Body of pancreas (tissue), 4 donors: Measurements from ENCODE around the gene STPG4. TPM values are rescaled to one million over a fixed set of nuclear protein-coding genes. Genes with fewer than 3 reads are reported as not detected.
"Not testable (repeated sequence)": the region's sequence is repeated elsewhere in the genome, so short reads cannot be mapped to it uniquely, and the experiment has no call there.

Experiments used
- ATAC-seq: fragments of 150-250 bp; one replicate; pipeline ENCODE4 v1.9.1; 2016
- DNase-seq, 4 donors: peaks; one replicate each; pipeline ENCODE4 v3.0.0-alpha.2; 2019
- H3K27ac ChIP-seq, 4 donors: fragments of 200-600 bp; sonication (generic); 1 replicate in 3 of 4; 2 replicates in 1 of 4; pipeline versions ENCODE4 v1.5.1 to v1.6.1; 2016 to 2019; ENCODE audit warnings: mild to moderate bottlenecking in 1 of 4, mixed read lengths in 1 of 4, moderate library complexity in 1 of 4
- H3K27me3 ChIP-seq, 2 donors: fragments of 200-600 bp; sonication (generic); one replicate each; pipeline ENCODE4 v1.6.0; 2016; ENCODE audit warnings: mild to moderate bottlenecking in 1 of 2
- H3K36me3 ChIP-seq, 2 donors: fragments of 200-600 bp; sonication (generic); replicated peaks in 1 of 2; 2 replicates each; pipeline ENCODE4 v1.5.1; 2016; ENCODE audit warnings: low read depth in 2 of 2; ENCODE audit not compliant: insufficient read depth in 1 of 2
- H3K4me1 ChIP-seq: fragments of 200-600 bp; sonication (generic); one replicate; pipeline ENCODE4 v1.6.0; 2016
- H3K4me3 ChIP-seq, 2 donors: fragments of 200-600 bp; sonication (generic); 1 replicate in 1 of 2; 2 replicates in 1 of 2; pipeline ENCODE4 v1.5.1; 2016 to 2019
- H3K9me3 ChIP-seq, 3 donors: fragments of 200-600 bp; sonication (generic); 1 replicate in 2 of 3; 2 replicates in 1 of 3; pipeline ENCODE4 v1.5.1; 2016
- POLR2A ChIP-seq, 3 donors: fragments of 450-650 bp; IDR thresholded peaks; one replicate each; pipeline ENCODE4 v1.6.1; 2016; ENCODE audit warnings: antibody characterized with exemption in 3 of 3, mild to moderate bottlenecking in 2 of 3
- WGBS, 2 donors: methylation state at CpG; one replicate each; pipeline ENCODE4 v1.1.5; 2017; 5-methylcytosine and 5-hydroxymethylcytosine counted together
- intact Hi-C: fragments of 100-400 bp; cut with DNase I; formaldehyde crosslinking; loops from one replicate; pipeline ENCODE4 v1.15.1; 2023
- total RNA-seq, 2 donors: library from RNA; depleted of rRNA; stranded (reverse); fragments of >200 nt; gene quantifications; one replicate each; pipeline ENCODE4 v1.1.0, GENCODE V29; 2016
- TF ChIP-seq, protein P1 (sequence below), 7 experiments: fragments of 450-650 bp in 4 of 7; fragments of 200-600 bp in 3 of 7; sonication (generic) in 3 of 7; IDR thresholded peaks; one replicate each; pipeline ENCODE4 v1.5.1; 2016 to 2019; ENCODE audit warnings: antibody characterized with exemption in 7 of 7

Gene STPG4
- total RNA-seq, 2 donors from 2014 or later: not detected

DNA sequence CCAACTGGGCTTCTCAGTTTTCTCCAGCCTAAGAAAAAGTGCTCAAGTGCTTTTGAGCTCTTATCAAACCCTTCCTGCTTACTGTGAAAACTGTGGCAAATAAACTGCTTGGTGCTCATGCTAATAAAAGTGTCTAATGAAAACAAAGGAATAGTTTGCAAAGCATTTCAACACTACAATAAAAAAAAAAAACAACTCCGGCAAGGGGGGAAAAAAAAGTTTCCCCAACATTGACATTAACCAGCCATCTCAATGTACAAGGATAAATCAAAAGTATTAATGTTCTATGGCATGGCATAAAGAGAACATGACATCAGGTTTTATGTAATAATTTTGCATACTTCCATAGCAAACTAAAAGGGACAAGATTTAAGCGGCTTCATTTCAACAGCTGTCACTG, 14.7 kb upstream of the STPG4 start:
- DNase-seq: no peak
- 63 to 75% methylated on average over 2 of the region's 2 CpGs for WGBS, 2 donors
- TF ChIP-seq POLR2A (IDR thresholded peaks at IDR 0.05): no peak
- TF ChIP-seq, protein P1, sequence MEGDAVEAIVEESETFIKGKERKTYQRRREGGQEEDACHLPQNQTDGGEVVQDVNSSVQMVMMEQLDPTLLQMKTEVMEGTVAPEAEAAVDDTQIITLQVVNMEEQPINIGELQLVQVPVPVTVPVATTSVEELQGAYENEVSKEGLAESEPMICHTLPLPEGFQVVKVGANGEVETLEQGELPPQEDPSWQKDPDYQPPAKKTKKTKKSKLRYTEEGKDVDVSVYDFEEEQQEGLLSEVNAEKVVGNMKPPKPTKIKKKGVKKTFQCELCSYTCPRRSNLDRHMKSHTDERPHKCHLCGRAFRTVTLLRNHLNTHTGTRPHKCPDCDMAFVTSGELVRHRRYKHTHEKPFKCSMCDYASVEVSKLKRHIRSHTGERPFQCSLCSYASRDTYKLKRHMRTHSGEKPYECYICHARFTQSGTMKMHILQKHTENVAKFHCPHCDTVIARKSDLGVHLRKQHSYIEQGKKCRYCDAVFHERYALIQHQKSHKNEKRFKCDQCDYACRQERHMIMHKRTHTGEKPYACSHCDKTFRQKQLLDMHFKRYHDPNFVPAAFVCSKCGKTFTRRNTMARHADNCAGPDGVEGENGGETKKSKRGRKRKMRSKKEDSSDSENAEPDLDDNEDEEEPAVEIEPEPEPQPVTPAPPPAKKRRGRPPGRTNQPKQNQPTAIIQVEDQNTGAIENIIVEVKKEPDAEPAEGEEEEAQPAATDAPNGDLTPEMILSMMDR (IDR thresholded peaks at IDR 0.05): no peak
- intact Hi-C loops: no loop called here
- Histone ChIP-seq H3K27me3 (no peaks in the 10 kb centered on the region), H3K36me3 (peaks cover 0 to 2% of the 10 kb centered on the region in 2 donors), H3K9me3 (no peaks in the 10 kb centered on the region), H3K4me3 (no peak overlapping the region), H3K27ac (no peak overlapping the region), H3K4me1 (peaks cover 48% of the 10 kb centered on the region)
- ATAC-seq: no peak

DNA sequence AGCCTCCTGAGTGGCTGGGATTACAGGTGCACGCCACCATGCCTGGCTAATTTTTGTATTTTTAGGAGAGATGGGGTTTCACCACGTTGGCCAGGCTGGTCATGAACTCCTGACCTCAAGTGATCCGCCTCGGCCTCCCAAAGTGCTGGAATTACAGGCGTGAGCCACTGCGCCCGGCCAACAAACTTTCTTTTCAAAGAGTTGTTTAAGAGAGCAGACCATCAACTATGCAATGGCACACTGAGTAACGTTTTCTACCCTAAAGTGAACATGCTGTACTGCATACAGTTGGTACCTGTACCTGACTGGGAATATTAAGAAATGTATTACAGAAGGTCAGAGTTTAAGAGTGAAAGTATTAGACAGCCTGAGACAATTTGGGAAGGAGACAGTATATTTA, 13.8 kb upstream of the STPG4 start:
- H3K9me3 ChIP-seq, H3K27me3 ChIP-seq, H3K4me3 ChIP-seq, H3K27ac ChIP-seq, ATAC-seq, intact Hi-C loops, DNase-seq, H3K36me3 ChIP-seq: not testable (repeated sequence)
- 78 to 84% methylated on average over 8 of the region's 8 CpGs for WGBS, 2 donors
- peaks cover 39% of the 10 kb centered on the region for H3K4me1 ChIP-seq

DNA sequence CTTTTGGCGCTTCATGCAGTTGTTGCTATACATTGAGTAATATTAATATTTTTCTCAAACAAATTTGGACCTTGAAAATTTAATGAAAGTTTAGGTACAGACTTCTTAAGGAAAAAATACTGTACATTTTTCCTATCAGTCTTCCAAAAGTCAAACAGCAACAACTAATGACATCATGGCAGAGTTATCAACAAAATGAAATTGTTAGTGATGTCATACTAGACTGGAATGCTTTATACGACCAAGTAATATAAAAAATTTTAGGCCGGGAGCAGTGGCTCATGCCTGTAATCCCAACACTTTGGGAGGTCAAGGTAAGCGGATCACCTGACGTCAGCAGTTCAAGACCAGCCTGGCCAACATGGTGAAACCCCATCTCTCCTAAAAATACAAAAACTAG, 12.0 kb upstream of the STPG4 start:
- Histone ChIP-seq H3K27ac (no peak overlapping the region), H3K4me3 (no peak overlapping the region), H3K36me3 (peaks cover 0 to 6% of the 10 kb centered on the region in 2 donors), H3K4me1 (peaks cover 24% of the 10 kb centered on the region), H3K27me3 (no peaks in the 10 kb centered on the region), H3K9me3 (no peaks in the 10 kb centered on the region)
- TF ChIP-seq, protein P1 (IDR thresholded peaks at IDR 0.05): no peak
- no peak for TF ChIP-seq POLR2A (IDR thresholded peaks at IDR 0.05)
- 87 to 93% methylated on average over 5 of the region's 5 CpGs for whole genome bisulfite sequencing, 2 donors
- ATAC-seq (no peak), DNase-seq (no peak)
- intact Hi-C loops: no loop called here

DNA sequence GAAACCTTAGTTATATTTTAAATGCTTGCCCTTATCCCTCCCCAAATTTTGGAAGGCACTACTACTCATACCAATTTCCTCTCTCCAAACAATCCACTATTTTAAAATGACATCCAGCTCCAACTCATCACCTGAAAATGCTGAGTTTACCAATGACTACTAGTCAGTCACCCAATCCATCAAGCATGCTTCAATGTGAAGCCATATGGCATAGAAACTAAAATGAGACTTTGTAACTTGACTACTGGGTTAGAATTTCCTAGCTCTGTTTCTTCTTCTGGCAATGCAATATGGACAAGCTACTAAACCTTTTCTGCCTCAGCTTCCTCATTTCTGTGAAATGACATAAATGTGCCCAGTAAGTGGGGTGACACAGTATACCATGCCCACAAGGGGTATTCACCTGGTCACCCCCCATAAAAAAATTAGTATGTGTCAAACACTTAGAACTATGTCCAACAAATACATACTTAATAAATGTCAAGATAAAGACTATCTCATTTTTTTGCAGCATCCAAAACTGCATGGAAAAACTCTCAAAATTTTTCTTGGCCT, 10.0 kb upstream of the STPG4 start:
- intact Hi-C loops: no loop called here
- H3K4me1 ChIP-seq: peaks cover 9% of the 10 kb centered on the region
- no peak for DNase-seq
- no peak overlapping the region for H3K4me3 ChIP-seq
- peaks cover 8 to 18% of the 10 kb centered on the region in 2 donors for H3K36me3 ChIP-seq
- ATAC-seq: no peak
- H3K9me3 ChIP-seq: no peaks in the 10 kb centered on the region
- no peak overlapping the region for H3K27ac ChIP-seq
- H3K27me3 ChIP-seq: no peaks in the 10 kb centered on the region
- TF ChIP-seq, protein P1 (IDR thresholded peaks at IDR 0.05): no peak
- no peak for TF ChIP-seq POLR2A (IDR thresholded peaks at IDR 0.05)

DNA sequence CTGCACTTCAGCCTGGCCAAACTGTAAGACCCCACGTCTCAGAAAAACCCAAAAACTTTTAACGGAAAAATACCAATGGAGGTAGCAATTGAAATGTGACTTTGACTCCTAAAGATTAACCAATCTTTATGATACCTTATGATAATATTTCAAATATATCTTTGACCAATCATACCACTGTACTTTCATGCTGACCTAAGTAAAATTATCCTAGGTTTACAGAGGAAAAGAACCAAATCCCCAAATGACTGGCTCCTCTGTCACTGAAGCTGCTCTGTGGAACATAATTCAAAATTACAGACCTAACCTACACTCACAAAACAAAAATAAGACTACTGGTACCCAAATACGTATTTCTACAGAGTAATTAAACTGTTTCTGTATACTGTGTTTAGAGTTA, 7.7 kb upstream of the STPG4 start:
- Histone ChIP-seq H3K4me1 (no peaks in the 10 kb centered on the region), H3K27ac (no peak overlapping the region), H3K4me3 (no peak overlapping the region), H3K36me3 (peaks cover 8 to 18% of the 10 kb centered on the region in 2 donors), H3K9me3 (no peaks in the 10 kb centered on the region), H3K27me3 (no peaks in the 10 kb centered on the region)
- ATAC-seq (no peak), DNase-seq (no peak)
- TF ChIP-seq, protein P1 (IDR thresholded peaks at IDR 0.05): no peak
- no peak for TF ChIP-seq POLR2A (IDR thresholded peaks at IDR 0.05)
- WGBS, 2 donors: 90 to 94% methylated on average over 3 of the region's 3 CpGs
- intact Hi-C loops: no loop called here
